HPDE6-E6E7 (cell line): ENCODE measurements around the gene GNAZ.

Experiments
- DNase-seq: peaks from one replicate; pipeline ENCODE4 v3.0.0; 2011; ENCODE audit warnings: missing footprints; ENCODE audit errors: extremely low spot score

GNAZ gene

GRCh38 chr22:23092217-23092955, 22.1 kb downstream of the GNAZ start:
- no peak for DNase-seq

GRCh38 chr22:23093051-23093788, 22.9 kb downstream of the GNAZ start:
- no peak for DNase-seq

GRCh38 chr22:23094260-23094659, 23.9 kb downstream of the GNAZ start:
- no peak for DNase-seq

GRCh38 chr22:23094695-23095681, 24.7 kb downstream of the GNAZ start:
- no peak for DNase-seq

- no peak for DNase-seq
These were observed 25.5 kb downstream of the GNAZ start for GRCh38 chr22:23095733-23096342.

- no peak for DNase-seq
These were observed 27.3 kb downstream of the GNAZ start for GRCh38 chr22:23097412-23098229.

- no peak for DNase-seq
These were observed 27.9 kb downstream of the GNAZ start for GRCh38 chr22:23098230-23098705.

- DNase-seq: no peak
These were observed 28.6 kb downstream of the GNAZ start for GRCh38 chr22:23098718-23099530.

GRCh38 chr22:23099531-23099804, 29.1 kb downstream of the GNAZ start:
- DNase-seq: no peak

GRCh38 chr22:23100124-23100801, 29.9 kb downstream of the GNAZ start:
- no peak for DNase-seq

GRCh38 chr22:23101524-23101923, 31.2 kb downstream of the GNAZ start:
- DNase-seq: no peak

GRCh38 chr22:23102002-23102655, 31.8 kb downstream of the GNAZ start:
- DNase-seq: no peak

GRCh38 chr22:23102776-23103175, 32.5 kb downstream of the GNAZ start:
- DNase-seq: no peak

GRCh38 chr22:23103199-23103954, 33.1 kb downstream of the GNAZ start:
- DNase-seq: no peak

GRCh38 chr22:23104187-23104971, 34.1 kb downstream of the GNAZ start:
- DNase-seq: no peak

- no peak for DNase-seq
These were observed 35.0 kb downstream of the GNAZ start for GRCh38 chr22:23105304-23105703.

- no peak for DNase-seq
These were observed 35.6 kb downstream of the GNAZ start for GRCh38 chr22:23105919-23106318.
